ENCODE measurements around the gene ANKFN1.
A peak's percentile ranks its signal among the peaks of the same experiment; 100 is the strongest.

Gene ANKFN1

DNA sequence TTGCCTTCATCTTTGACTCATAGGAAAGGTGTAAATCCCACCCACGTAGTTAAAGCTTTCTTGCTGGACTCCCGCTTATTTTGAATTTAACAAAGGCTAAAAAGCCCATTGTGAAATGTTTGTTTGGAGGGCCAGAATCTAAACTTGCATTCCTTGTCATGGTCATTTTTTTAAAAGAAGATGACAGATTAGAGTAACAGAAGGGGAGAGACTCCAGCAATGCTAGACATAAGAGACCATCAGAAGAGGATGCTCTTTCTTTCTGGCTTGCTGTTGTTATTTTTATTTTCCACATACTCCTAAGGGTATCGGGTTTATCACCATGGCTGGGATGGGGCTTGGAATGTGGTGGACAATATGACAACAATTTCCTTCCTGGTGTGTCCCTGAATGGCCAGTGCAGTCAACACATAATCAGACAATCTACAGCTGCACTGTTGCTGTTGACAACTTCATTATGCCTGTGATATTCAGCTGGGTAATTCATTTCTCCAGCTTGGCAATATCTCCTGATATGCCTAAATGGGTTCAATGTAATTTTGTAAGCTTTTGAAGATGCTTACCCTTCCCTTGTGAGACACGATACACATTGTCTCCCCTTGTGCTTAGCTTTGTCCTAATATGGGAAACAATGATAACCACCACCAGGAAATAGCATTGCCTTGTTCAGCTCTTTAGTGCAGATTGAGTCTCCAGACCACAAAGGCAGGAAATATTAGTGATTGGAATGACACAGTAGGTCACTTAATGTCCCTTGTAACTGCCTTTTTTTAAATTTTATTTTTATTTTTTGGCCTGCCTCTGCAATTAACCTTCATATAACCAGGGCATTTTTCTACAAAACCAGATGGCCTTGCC is 164.3 kb downstream of the ANKFN1 start:
- DNase-seq (ENCODE audit: extremely low read depth, low read depth): no peak
- TF ChIP-seq, protein P1, sequence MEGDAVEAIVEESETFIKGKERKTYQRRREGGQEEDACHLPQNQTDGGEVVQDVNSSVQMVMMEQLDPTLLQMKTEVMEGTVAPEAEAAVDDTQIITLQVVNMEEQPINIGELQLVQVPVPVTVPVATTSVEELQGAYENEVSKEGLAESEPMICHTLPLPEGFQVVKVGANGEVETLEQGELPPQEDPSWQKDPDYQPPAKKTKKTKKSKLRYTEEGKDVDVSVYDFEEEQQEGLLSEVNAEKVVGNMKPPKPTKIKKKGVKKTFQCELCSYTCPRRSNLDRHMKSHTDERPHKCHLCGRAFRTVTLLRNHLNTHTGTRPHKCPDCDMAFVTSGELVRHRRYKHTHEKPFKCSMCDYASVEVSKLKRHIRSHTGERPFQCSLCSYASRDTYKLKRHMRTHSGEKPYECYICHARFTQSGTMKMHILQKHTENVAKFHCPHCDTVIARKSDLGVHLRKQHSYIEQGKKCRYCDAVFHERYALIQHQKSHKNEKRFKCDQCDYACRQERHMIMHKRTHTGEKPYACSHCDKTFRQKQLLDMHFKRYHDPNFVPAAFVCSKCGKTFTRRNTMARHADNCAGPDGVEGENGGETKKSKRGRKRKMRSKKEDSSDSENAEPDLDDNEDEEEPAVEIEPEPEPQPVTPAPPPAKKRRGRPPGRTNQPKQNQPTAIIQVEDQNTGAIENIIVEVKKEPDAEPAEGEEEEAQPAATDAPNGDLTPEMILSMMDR (IDR thresholded peaks at IDR 0.05; ENCODE audit: low read depth, low read length, missing control alignments): no peak
- H3K4me3 ChIP-seq (replicated peaks; ENCODE audit: low read depth, low read length): no peak overlapping the region

DNA sequence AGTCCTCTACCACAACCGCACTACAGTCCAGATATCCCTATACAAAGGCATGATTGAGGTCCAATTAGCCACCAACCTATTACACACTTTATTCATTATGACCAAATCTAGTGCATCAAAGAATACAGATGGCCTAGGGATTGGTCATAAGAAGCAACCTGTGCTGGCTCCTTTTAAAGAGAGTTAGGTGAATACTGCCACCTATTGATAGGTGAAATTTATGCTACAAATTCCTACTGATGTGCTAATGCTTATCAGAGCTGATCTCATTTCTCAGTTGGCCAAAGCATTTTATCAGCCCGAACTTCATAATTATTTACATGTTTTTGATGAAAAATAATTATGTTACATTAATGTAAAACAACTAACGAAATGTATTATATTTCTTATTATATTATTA is 166.3 kb downstream of the ANKFN1 start:
- peak; percentile 31 for DNase-seq (ENCODE audit: extremely low read depth, low read depth)
- TF ChIP-seq, protein P1 (IDR thresholded peaks at IDR 0.05; ENCODE audit: low read depth, low read length, missing control alignments): peak; percentile 45
- H3K4me3 ChIP-seq (replicated peaks; ENCODE audit: low read depth, low read length): no peak overlapping the region

DNA sequence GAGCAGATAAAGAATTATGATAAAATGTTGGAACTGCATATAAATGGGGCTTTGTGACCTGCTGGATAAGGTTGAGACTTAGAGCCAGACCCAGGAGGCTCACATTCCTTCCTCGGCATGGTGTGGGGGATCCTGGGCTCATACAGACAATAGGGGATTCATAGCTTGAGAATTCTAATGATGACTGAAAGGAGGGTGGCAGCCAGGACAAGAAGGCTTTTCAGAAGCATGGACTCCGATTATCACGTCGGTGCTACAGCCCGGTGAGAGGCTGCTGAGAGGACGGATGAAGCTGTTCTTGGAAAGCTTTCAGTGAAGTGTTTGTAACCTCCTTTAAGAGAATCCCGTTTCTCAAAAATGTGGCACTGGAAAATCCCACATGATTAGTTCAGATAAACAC is 167.2 kb downstream of the ANKFN1 start:
- no peak for DNase-seq (ENCODE audit: extremely low read depth, low read depth)
- TF ChIP-seq, protein P1 (IDR thresholded peaks at IDR 0.05; ENCODE audit: low read depth, low read length, missing control alignments): no peak
- H3K4me3 ChIP-seq (replicated peaks; ENCODE audit: low read depth, low read length): no peak overlapping the region

DNA sequence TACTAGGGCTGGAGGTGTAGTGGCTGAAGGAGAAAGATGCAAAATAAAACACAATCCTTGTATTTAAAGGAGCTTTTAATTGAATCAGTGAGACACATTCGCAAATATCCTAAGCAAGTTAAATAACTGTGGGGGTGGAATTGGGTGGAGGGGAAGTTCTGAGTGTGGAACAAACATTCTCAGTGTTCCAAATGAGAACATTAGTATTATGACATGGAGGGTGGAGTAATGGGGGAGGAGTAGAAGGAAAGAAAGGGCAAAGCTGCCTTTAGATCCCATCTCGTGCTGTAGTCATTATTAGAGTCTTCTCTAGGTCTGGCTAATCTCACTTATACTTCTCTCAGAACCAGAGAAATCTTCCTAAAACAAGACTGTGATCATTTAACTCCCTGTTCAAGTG is 169.7 kb downstream of the ANKFN1 start:
- TF ChIP-seq, protein P1 (IDR thresholded peaks at IDR 0.05; ENCODE audit: low read depth, low read length, missing control alignments): no peak
- H3K4me3 ChIP-seq (replicated peaks; ENCODE audit: low read depth, low read length): no peak overlapping the region
- DNase-seq (ENCODE audit: extremely low read depth, low read depth): no peak

DNA sequence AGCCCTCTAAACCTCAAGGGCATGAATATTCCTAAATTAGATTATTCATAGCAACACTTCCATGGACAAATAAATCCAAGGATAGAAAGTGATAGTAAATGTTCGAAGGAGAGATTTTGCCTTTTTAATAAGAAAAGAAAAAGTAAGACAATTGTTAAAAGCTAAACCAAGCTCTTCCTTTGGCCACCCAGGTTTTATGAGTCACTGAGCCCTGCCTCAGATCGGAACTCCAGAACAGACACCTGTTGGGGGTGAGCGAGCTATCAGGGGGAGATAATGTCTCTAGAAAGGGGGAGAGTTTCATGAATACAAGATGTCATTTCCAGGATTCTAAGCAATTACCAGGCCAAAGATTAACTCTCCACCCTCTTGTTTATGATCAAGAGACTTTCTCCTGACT is 171.4 kb downstream of the ANKFN1 start:
- H3K4me3 ChIP-seq (replicated peaks; ENCODE audit: low read depth, low read length): no peak overlapping the region
- DNase-seq (ENCODE audit: extremely low read depth, low read depth): no peak
- TF ChIP-seq, protein P1 (IDR thresholded peaks at IDR 0.05; ENCODE audit: low read depth, low read length, missing control alignments): no peak

DNA sequence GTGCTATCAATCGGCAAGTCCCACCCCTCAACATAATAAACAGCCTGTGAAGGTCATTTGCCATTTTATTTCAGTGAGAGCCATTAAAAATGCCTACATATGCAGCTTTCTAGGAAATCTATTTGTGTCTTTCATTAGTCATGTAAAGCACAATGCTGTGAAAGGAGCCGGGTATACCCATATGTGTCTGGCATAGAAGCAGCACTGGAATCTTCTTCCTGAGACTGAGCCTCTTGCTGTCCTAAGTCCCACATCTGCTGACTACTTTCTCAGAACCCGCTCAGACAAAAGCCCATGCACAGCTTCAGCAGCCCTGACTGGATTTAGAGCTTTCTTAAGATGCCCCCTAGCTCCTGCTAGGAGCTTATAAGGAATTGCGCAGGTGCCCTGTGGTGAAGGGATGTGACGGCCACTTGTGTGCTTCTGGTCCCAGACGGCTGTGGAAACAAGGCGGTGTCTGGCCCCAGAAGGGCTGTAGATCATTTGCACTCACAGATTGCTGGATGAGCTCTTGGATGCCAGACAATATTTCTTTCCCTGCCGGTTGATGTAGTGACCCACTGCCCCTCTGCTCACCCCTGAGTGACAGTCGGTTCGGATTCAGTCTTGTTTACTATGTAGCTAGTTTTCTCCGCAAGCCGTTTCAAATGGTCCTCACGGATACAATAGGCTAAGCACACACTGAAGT is 172.2 kb downstream of the ANKFN1 start:
- TF ChIP-seq, protein P1 (IDR thresholded peaks at IDR 0.05; ENCODE audit: low read depth, low read length, missing control alignments): no peak
- H3K4me3 ChIP-seq (replicated peaks; ENCODE audit: low read depth, low read length): no peak overlapping the region
- DNase-seq (ENCODE audit: extremely low read depth, low read depth): no peak
